MM.1S (cell line): ENCODE measurements around the gene BORCS6.

Experiments used
- EZH2 ChIP-seq: fragments of 300-600 bp; sonication (generic); optimal IDR thresholded peaks from 2 replicates; pipeline ENCODE3; 2017; ENCODE audit warnings: low read depth, mild to moderate bottlenecking, antibody characterized with exemption, low read length, mixed read lengths
- EZH2phosphoT487 ChIP-seq: fragments of 300-600 bp; sonication (generic); IDR thresholded peaks from 2 replicates; pipeline ENCODE4 v1.6.1; 2018; ENCODE audit warnings: antibody characterized with exemption, low read length
- TF ChIP-seq, protein P1 (sequence below): fragments of 300-600 bp; sonication (generic); IDR thresholded peaks from 2 replicates; pipeline ENCODE4 v1.5.1; 2016; ENCODE audit warnings: antibody characterized with exemption, low read length, mixed read lengths

DNA sequence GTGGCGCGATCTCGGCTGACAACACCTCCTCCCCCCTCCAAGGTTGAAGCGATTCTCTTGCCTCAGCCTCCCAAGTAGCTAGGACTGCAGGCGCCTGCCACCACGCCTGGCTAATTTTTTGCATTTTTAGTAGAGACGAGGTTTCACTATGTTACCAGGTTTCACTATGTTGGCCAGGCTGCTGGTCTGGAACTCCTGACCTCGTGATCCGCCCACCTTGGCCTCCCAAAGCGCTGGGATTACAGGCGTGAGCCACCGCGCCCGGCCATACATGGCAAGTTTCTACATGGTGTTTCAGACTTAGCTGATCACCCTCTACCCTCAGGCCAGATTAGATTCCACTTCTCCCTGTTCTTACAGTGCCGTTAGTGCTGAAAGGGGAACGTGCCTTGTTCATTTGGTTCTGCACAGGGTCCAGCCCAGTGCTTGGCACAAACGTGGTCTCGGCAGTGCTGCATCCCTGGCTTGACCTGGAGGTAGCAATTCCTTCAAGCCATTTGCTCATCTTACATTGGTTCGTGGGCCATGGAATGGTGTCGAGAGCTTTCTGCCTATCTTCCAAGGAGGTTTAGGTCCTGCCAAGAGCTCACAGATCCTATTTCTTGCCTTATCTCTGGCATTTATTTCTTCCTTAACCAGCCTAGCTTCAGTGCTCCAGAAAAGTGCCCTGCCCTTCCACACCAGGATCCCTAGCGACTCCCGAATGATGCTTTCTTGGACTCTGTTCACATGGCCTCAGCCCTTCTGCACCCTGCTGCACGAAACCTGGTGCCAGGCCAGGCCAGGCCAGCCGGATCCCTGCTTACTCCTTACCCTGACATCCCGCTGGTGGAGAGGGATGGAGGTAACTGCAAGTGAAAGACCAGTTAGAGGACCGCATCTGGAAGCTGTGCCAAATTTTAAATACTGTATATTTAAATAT is 35.2 kb upstream of the BORCS6 start:
- TF ChIP-seq, protein P1, sequence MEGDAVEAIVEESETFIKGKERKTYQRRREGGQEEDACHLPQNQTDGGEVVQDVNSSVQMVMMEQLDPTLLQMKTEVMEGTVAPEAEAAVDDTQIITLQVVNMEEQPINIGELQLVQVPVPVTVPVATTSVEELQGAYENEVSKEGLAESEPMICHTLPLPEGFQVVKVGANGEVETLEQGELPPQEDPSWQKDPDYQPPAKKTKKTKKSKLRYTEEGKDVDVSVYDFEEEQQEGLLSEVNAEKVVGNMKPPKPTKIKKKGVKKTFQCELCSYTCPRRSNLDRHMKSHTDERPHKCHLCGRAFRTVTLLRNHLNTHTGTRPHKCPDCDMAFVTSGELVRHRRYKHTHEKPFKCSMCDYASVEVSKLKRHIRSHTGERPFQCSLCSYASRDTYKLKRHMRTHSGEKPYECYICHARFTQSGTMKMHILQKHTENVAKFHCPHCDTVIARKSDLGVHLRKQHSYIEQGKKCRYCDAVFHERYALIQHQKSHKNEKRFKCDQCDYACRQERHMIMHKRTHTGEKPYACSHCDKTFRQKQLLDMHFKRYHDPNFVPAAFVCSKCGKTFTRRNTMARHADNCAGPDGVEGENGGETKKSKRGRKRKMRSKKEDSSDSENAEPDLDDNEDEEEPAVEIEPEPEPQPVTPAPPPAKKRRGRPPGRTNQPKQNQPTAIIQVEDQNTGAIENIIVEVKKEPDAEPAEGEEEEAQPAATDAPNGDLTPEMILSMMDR: no peak
- TF ChIP-seq EZH2 (no peak), EZH2phosphoT487 (no peak)
